Activated CD4-positive, alpha-beta T cell treated with anti-CD3 and anti-CD28 coated beads, Interleukin-2, amount 50 U/mL, for 48 hours (primary cell): ENCODE data around the gene SFXN5.

ENCODE experiments used
- DNase-seq, 2 experiments: peaks; one replicate each; pipeline ENCODE4 v3.0.0-alpha.2; 2020

The SFXN5 gene

GRCh38 chr2:72953528-72953927, 118.0 kb downstream of the SFXN5 start:
- DNase-seq: no peak

GRCh38 chr2:72952961-72953360, 118.6 kb downstream of the SFXN5 start:
- no peak for DNase-seq

- DNase-seq: no peak
These were observed 119.2 kb downstream of the SFXN5 start for GRCh38 chr2:72952110-72952823.

GRCh38 chr2:72951303-72952095, 120.0 kb downstream of the SFXN5 start:
- no peak for DNase-seq

- no peak for DNase-seq
These were observed 120.8 kb downstream of the SFXN5 start for GRCh38 chr2:72950558-72951255.

GRCh38 chr2:72949642-72950041, 121.9 kb downstream of the SFXN5 start:
- DNase-seq: no peak

GRCh38 chr2:72949045-72949444, 122.5 kb downstream of the SFXN5 start:
- DNase-seq: no peak

GRCh38 chr2:72947952-72948830, 123.3 kb downstream of the SFXN5 start:
- no peak for DNase-seq

GRCh38 chr2:72946466-72946865, 125.0 kb downstream of the SFXN5 start:
- DNase-seq: no peak

GRCh38 chr2:72945450-72946019, 126.0 kb downstream of the SFXN5 start:
- DNase-seq: no peak

- no peak for DNase-seq
These were observed 126.6 kb downstream of the SFXN5 start for GRCh38 chr2:72944804-72945449.

- DNase-seq: no peak
These were observed 127.7 kb downstream of the SFXN5 start for GRCh38 chr2:72943540-72944395.

GRCh38 chr2:72942881-72943418, 128.6 kb downstream of the SFXN5 start:
- DNase-seq: no peak

GRCh38 chr2:72942293-72942692, 129.2 kb downstream of the SFXN5 start:
- DNase-seq: no peak

- DNase-seq: no peak
These were observed 130.7 kb downstream of the SFXN5 start for GRCh38 chr2:72940786-72941185.

GRCh38 chr2:72940361-72940760, 131.2 kb downstream of the SFXN5 start:
- no peak for DNase-seq

- no peak for DNase-seq
These were observed 133.1 kb downstream of the SFXN5 start for GRCh38 chr2:72938455-72938854.

GRCh38 chr2:72937356-72937669, 134.2 kb downstream of the SFXN5 start:
- DNase-seq: no peak

- DNase-seq: no peak
These were observed 134.7 kb downstream of the SFXN5 start for GRCh38 chr2:72936660-72937355.

- DNase-seq: no peak
These were observed 135.9 kb downstream of the SFXN5 start for GRCh38 chr2:72935611-72935957.
